ENCODE results near the gene KIAA0040. TPM values are rescaled to one million over a fixed set of nuclear protein-coding genes. Genes with fewer than 3 reads are reported as not detected.

The KIAA0040 gene
- total RNA-seq, 1 experiment from 2014 or later: 15.0 TPM

- TF ChIP-seq, protein P1, sequence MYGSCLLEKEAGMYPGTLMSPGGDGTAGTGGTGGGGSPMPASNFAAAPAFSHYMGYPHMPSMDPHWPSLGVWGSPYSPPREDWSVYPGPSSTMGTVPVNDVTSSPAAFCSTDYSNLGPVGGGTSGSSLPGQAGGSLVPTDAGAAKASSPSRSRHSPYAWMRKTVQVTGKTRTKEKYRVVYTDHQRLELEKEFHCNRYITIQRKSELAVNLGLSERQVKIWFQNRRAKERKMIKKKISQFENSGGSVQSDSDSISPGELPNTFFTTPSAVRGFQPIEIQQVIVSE (CRISPR knock-in tag; IDR thresholded peaks at IDR 0.05; ENCODE audit: borderline replicate concordance): no peak
- TF ChIP-seq SP1 (CRISPR knock-in tag; conservative IDR thresholded peaks at IDR 0.05) (no peak), ATF1 (CRISPR knock-in tag; IDR thresholded peaks at IDR 0.05) (no peak), ZNF219 (CRISPR knock-in tag; IDR thresholded peaks at IDR 0.05; ENCODE audit: borderline replicate concordance) (no peak), FOXP1 (CRISPR knock-in tag; IDR thresholded peaks at IDR 0.05; ENCODE audit: borderline replicate concordance) (no peak), RORB (CRISPR knock-in tag; IDR thresholded peaks at IDR 0.05) (no peak), ZNF532 (CRISPR knock-in tag; IDR thresholded peaks at IDR 0.05; ENCODE audit: borderline replicate concordance) (no peak), KAT7 (CRISPR knock-in tag; IDR thresholded peaks at IDR 0.05; ENCODE audit: borderline replicate concordance) (no peak), ELF4 (CRISPR knock-in tag; IDR thresholded peaks at IDR 0.05; ENCODE audit: low read depth) (no peak), TEAD1 (CRISPR knock-in tag; IDR thresholded peaks at IDR 0.05) (no peak), ETV6 (CRISPR knock-in tag; IDR thresholded peaks at IDR 0.05) (no peak), ZMAT4 (CRISPR knock-in tag; IDR thresholded peaks at IDR 0.05) (no peak), MAX (CRISPR knock-in tag; IDR thresholded peaks at IDR 0.05) (no peak), OVOL2 (CRISPR knock-in tag; IDR thresholded peaks at IDR 0.05; ENCODE audit: borderline replicate concordance) (no peak)
- TF ChIP-seq, protein P2, sequence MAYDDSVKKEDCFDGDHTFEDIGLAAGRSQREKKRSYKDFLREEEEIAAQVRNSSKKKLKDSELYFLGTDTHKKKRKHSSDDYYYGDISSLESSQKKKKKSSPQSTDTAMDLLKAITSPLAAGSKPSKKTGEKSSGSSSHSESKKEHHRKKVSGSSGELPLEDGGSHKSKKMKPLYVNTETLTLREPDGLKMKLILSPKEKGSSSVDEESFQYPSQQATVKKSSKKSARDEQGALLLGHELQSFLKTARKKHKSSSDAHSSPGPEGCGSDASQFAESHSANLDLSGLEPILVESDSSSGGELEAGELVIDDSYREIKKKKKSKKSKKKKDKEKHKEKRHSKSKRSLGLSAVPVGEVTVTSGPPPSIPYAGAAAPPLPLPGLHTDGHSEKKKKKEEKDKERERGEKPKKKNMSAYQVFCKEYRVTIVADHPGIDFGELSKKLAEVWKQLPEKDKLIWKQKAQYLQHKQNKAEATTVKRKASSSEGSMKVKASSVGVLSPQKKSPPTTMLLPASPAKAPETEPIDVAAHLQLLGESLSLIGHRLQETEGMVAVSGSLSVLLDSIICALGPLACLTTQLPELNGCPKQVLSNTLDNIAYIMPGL (CRISPR knock-in tag; IDR thresholded peaks at IDR 0.05): no peak
- TF ChIP-seq, protein P3, sequence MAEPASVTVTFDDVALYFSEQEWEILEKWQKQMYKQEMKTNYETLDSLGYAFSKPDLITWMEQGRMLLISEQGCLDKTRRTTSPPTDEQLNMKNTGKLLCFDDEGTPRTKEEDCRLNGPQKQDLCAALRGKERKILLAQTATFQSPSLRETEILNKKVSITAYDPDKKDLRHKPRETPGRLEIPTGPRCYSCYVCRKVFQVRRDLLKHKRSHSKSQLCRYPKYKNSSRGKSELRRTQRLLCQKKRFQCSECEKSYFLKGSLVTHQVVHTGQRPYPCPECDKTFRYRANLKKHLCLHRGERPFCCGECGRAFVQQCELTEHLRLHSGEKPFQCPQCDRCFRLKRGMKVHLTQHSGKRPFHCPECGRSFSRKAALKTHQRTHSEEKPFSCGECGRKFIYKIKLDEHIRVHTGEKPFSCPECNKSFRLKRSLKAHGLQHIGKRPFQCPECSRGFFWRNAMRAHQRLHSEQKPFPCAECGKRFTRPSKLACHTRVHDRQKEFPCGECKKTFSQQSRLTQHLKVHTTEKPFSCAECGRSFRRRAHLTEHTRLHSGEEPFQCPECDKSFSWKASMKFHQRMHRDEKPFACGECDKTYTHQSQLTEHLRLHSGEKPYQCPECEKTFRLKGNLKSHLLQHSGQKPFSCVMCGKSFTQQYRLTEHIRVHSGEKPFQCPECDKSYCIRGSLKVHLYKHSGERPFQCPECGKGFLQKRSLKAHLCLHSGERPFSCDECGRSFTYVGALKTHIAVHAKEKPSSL (CRISPR knock-in tag; conservative IDR thresholded peaks at IDR 0.05): no peak
- TF ChIP-seq, protein P4, sequence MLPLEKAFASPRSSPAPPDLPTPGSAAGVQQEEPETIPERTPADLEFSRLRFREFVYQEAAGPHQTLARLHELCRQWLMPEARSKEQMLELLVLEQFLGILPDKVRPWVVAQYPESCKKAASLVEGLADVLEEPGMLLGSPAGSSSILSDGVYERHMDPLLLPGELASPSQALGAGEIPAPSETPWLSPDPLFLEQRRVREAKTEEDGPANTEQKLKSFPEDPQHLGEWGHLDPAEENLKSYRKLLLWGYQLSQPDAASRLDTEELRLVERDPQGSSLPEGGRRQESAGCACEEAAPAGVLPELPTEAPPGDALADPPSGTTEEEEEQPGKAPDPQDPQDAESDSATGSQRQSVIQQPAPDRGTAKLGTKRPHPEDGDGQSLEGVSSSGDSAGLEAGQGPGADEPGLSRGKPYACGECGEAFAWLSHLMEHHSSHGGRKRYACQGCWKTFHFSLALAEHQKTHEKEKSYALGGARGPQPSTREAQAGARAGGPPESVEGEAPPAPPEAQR (CRISPR knock-in tag; IDR thresholded peaks at IDR 0.05): no peak
- TF ChIP-seq, protein P5, sequence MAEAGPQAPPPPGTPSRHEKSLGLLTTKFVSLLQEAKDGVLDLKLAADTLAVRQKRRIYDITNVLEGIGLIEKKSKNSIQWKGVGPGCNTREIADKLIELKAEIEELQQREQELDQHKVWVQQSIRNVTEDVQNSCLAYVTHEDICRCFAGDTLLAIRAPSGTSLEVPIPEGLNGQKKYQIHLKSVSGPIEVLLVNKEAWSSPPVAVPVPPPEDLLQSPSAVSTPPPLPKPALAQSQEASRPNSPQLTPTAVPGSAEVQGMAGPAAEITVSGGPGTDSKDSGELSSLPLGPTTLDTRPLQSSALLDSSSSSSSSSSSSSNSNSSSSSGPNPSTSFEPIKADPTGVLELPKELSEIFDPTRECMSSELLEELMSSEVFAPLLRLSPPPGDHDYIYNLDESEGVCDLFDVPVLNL (CRISPR knock-in tag; IDR thresholded peaks at IDR 0.05; ENCODE audit: borderline replicate concordance, low read depth): no peak
- TF ChIP-seq, protein P6, sequence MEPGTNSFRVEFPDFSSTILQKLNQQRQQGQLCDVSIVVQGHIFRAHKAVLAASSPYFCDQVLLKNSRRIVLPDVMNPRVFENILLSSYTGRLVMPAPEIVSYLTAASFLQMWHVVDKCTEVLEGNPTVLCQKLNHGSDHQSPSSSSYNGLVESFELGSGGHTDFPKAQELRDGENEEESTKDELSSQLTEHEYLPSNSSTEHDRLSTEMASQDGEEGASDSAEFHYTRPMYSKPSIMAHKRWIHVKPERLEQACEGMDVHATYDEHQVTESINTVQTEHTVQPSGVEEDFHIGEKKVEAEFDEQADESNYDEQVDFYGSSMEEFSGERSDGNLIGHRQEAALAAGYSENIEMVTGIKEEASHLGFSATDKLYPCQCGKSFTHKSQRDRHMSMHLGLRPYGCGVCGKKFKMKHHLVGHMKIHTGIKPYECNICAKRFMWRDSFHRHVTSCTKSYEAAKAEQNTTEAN (CRISPR knock-in tag; IDR thresholded peaks at IDR 0.05): no peak
- ChIA-PET POLR2A (interaction anchor here (1.5 kb wide), 1 partner anchor 12 kb away, joined by 3 read pairs; no protein-coding TSS in a partner anchor), CTCF (interaction anchor here (1.4 to 2.4 kb wide), 3 partner anchors 17 to 33 kb away, joined by 4 to 7 read pairs (median 6); no protein-coding TSS in a partner anchor)
- Mint-ChIP-seq H3K4me3 (no peak overlapping the region), H3K9me3 (no peaks in the 10 kb centered on the region), H3K4me1 (peaks cover 29% of the 10 kb centered on the region), H3K27ac (no peak overlapping the region), H3K27me3 (ENCODE audit: low read depth) (no peaks in the 10 kb centered on the region), H3K36me3 (0 out of 2 replicates have a peak, but pooled peaks cover under 1% of the 10 kb centered on the region)
- ATAC-seq (no peak), DNase-seq (ENCODE audit: low spot score) (no peak)
Measured at GRCh38 chr1:175179837-175180590, 12.6 kb downstream of the KIAA0040 start.

All from WTC11 (cell line).